ENCODE results near the gene DNAAF3.
A peak's percentile ranks its signal among the peaks of the same experiment; 100 is the strongest.
"Not testable (repeated sequence)": the region's sequence is repeated elsewhere in the genome, so short reads cannot be mapped to it uniquely, and the experiment has no call there.

DNAAF3 gene

DNA sequence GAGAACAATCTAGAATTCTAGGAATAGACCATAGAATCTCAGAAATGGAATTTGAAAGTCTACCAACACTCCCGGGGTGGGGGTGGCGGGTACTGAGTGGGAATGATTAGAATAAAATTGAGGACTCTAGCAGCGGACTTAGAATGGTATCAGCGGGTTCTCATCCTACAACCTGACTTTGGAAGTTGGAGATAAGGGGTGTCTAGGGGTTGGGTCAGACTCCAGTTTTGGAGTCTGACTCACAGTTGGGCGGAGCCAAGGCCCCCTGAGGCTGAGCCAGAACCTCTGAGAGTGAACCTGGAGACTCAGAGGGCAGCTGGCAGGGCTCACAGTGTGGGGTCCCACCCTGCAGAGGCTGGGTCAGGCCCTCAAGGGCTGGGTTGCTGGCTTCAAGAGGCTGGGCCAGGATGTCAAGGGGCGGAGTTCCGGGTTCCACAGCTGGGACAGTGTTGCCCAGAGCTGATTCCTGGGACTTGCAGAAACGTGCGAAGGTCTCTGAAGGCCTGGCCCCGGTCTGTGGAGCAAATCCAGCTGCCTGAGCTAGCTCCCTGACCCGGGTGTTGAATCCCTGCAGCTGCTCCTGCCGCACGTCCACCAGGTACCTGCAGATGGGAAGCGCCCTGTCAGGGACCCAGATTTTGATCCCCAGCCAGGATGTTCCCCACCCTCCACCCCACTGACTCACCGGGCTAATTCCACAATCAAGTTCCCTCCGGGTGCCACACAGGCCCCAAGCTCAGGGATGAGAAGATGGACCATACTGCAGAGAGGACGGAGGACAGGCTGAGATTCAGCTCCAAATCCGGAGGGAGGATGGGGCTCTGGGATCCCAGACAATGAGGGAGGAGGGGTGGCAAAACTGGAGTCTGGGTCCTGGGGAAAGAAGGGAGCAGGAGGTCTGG, 7.3 kb downstream of the DNAAF3 start:
- no peak for DNase-seq (ENCODE audit: low read depth, low spot score)
- no peak overlapping the region for H3K9ac ChIP-seq (ENCODE audit: insufficient read length)
- no peak for TF ChIP-seq EZH2 (IDR thresholded peaks at IDR 0.05)
- no peak for TF ChIP-seq FOXP2 (optimal IDR thresholded peaks at IDR 0.05; ENCODE audit: control extremely low read depth, extremely low read length, insufficient read depth)
- TF ChIP-seq POLR2AphosphoS5 (IDR thresholded peaks at IDR 0.05; ENCODE audit: borderline replicate concordance, low read depth, low read length) = no peak
- H3K9me3 ChIP-seq (ENCODE audit: low read depth, low read length) = no peaks in the 10 kb centered on the region
- no peak overlapping the region for H3K4me3 ChIP-seq
- H3K36me3 ChIP-seq (ENCODE audit: insufficient read depth, low read length) = no peaks in the 10 kb centered on the region
- H3K27ac ChIP-seq = peak overlapping the region; percentile 19; the same call in 1 of the 2 replicates

DNA sequence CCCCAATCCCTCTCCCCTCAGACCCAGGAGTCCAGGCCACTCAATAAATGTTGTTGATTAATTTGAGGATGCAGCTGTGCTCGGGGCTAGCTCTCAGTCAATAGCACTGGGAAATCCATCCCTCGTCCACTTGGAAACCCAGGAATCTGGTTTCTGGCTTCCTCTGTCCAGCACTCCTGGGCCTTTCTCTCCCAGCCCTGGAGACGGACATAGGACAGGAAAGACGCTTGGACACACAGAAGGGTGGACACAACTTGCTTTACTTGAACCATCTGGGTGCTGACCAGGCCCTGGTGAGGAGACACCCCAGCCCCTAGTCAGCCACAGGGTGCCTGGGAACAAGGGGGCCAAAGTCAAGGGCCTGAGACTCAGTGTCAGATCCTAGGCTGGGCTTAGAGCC, 8.0 kb downstream of the DNAAF3 start:
- no peaks in the 10 kb centered on the region for H3K9me3 ChIP-seq (ENCODE audit: low read depth, low read length)
- H3K9ac ChIP-seq (ENCODE audit: insufficient read length) = no peak overlapping the region
- DNase-seq (ENCODE audit: low read depth, low spot score) = no peak
- H3K4me3 ChIP-seq = no peak overlapping the region
- H3K27ac ChIP-seq = peak overlapping the region; percentile 19; the same call in 1 of the 2 replicates
- TF ChIP-seq FOXP2 (optimal IDR thresholded peaks at IDR 0.05; ENCODE audit: control extremely low read depth, extremely low read length, insufficient read depth) (no peak), POLR2AphosphoS5 (IDR thresholded peaks at IDR 0.05; ENCODE audit: borderline replicate concordance, low read depth, low read length) (no peak), EZH2 (IDR thresholded peaks at IDR 0.05) (no peak)
- H3K36me3 ChIP-seq (ENCODE audit: insufficient read depth, low read length) = no peaks in the 10 kb centered on the region; the same call in 1 of the 2 replicates

DNA sequence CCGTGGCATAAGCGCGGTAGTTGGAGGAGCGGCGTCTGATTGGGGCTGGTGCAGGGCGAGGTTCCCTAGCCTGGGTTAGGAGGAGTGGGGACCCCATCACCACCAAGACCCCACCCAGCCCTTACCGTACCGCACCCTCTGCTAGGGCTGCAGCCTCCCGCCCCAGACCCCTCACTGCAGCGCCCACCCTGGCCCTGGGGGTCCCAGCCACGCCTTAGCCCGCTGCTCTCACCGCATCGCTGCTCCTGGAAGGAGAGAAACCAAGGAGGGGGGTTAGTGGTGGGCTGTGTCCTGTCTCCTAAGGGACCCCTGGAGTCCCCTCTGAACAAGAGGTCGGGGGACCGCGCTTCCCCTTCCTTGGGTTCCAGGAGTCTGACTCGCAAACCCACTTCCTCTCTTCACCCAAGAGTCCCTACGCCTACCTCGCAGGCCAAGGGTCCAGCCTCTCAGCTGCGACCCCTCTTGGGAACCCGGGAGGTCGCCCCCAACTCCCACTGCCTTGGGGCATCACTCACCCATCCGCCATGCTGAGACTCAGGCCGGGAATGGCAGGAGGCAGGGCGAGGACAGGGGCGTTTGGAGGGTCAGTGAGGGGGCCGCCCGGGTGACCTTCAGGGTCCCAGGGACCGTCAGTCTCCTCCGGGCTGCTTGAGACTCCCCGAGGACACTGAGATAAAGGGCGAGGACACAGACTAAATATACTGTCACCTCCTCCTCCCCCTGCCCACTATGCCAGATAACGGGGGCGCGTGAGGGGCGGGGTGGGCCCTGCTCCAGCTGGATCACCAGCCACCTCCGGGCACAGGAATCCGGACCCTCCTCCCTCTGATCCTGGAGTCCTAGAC, 9.1 kb downstream of the DNAAF3 start, which contains the start of gene TNNI3:
Gene TNNI3, minus strand, starts transcription at position 669 of the 845 bp plus-strand sequence. Its CDS starts 143 bp downstream, at position 526.
- peak within 1 kb of the TSS; percentile 31 for H3K27ac ChIP-seq
- TF ChIP-seq EZH2 (IDR thresholded peaks at IDR 0.05) = no peak
- TF ChIP-seq POLR2AphosphoS5 (IDR thresholded peaks at IDR 0.05; ENCODE audit: borderline replicate concordance, low read depth, low read length) = no peak
- no peak for TF ChIP-seq FOXP2 (optimal IDR thresholded peaks at IDR 0.05; ENCODE audit: control extremely low read depth, extremely low read length, insufficient read depth)

DNA sequence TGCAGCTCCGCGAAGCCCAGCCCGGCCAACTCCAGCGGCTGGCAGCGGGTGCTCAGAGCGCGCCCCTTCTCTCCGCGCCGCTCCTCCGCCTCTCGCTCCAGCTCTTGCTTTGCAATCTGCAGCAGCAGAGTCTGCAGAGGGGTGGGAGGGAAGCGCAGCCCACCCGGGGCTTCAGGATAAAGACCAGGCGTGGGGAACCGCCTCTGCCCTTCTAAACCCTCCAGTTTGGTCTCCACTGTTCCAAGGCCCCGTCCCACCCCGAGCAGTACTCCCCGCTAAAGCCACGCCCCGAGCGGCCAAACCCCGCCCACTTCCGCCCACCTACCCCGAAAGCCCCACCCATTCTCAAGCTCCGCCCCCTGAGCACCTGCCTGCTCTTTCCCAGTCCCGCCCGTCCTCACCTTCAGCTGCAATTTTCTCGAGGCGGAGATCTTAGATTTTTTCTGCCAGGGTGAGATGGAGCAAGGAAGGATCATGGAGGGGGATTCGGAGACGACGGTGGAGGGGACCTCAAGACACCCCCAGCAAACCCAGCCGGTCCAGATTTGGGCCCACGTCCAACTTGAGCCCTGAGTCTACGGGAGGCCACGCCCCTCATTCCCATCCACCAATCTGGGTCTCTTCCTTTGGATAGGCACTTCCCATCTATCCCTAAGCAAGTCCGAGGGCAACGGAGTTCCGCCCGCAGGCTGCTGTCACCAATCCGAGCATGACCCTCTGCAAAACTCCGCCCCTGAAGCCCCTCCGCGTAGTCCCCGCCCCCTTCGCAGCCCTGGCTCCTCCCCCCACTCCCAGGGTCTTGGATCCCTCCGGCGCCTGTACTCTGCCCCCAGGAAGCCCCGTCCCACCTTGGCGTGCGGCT, 10.0 kb downstream of the DNAAF3 start:
- H3K4me3 ChIP-seq = peak overlapping the region; percentile 86
- peak; percentile 85 for DNase-seq (ENCODE audit: low read depth, low spot score)
- no peak for TF ChIP-seq EZH2 (IDR thresholded peaks at IDR 0.05)
- peak; percentile 58 for TF ChIP-seq POLR2AphosphoS5 (IDR thresholded peaks at IDR 0.05; ENCODE audit: borderline replicate concordance, low read depth, low read length)
- H3K9ac ChIP-seq (ENCODE audit: insufficient read length) = peak overlapping the region; percentile 66
- H3K27ac ChIP-seq = no peak overlapping the region
- H3K36me3 ChIP-seq (ENCODE audit: insufficient read depth, low read length) = peaks cover 9% of the 10 kb centered on the region
- no peaks in the 10 kb centered on the region; the same call in 1 of the 2 replicates for H3K9me3 ChIP-seq (ENCODE audit: low read depth, low read length)

More for the DNA sequence above, 9.1 kb downstream of the DNAAF3 start, which contains the start of gene TNNI3:
- Histone ChIP-seq H3K9me3 (ENCODE audit: low read depth, low read length) (no peaks in the 10 kb centered on the region; the same call in 1 of the 2 replicates), H3K9ac (ENCODE audit: insufficient read length) (no peak within 1 kb of the TSS), H3K36me3 (ENCODE audit: insufficient read depth, low read length) (peaks cover 5% of the 10 kb centered on the region; the same call in 1 of the 2 replicates), H3K4me3 (peak within 1 kb of the TSS; percentile 86)
- no peak for DNase-seq (ENCODE audit: low read depth, low spot score)

DNA sequence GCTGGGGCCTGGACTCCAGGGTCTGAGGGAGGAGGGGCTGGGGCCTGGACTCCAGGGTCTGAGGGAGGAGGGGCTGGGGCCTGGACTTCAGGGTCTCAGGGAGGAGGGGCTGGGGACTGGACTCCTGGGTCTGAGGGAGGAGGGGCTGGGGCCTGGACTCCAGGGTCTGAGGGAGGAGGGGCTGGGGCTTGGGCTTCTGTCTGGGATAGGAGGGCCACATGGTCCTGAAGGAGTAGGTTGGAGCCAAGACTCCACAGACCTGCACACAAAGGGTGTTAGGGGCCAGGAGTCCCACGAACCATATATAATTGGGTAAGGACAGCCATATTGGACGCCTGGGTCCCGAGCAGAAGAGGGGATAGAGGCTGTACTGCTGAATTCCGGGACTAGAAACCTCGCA, 10.6 kb downstream of the DNAAF3 start:
- H3K9ac ChIP-seq (ENCODE audit: insufficient read length) = peak overlapping the region; percentile 66

DNA sequence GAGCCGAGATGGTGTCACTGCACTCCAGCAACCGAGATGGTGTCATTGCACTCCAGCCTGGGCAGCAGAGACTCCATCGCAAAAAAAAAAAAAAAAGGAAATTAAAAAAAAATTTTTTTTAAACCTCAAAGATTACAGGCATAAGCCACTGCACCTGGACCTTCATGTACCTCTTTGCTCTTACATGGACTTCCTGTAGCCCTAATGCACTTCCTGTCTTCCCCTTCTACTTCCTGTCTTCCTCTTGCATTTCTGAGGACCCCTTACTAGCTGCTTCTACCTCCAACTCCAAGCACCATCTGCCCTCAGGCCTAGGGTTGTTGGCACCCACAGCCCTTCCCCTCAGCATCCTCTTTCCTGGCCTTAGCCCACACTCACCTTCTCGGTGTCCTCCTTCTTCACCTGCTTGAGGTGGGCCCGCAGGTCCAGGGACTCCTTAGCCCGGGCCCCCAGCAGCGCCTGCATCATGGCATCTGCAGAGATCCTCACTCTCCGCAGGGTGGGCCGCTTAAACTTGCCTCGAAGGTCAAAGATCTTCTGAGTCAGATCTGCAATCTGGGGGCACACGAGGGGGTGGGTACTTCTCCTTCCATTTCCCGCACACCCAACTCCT, 12.7 kb downstream of the DNAAF3 start:
- Histone ChIP-seq H3K36me3 (ENCODE audit: insufficient read depth, low read length) (peaks cover 11% of the 10 kb centered on the region), H3K9ac (ENCODE audit: insufficient read length) (no peak overlapping the region), H3K9me3 (ENCODE audit: low read depth, low read length) (no peaks in the 10 kb centered on the region; the same call in 1 of the 2 replicates), H3K4me3 (no peak overlapping the region), H3K27ac (no peak overlapping the region)
- no peak for TF ChIP-seq FOXP2 (optimal IDR thresholded peaks at IDR 0.05; ENCODE audit: control extremely low read depth, extremely low read length, insufficient read depth)
- no peak for TF ChIP-seq POLR2AphosphoS5 (IDR thresholded peaks at IDR 0.05; ENCODE audit: borderline replicate concordance, low read depth, low read length)
- no peak for TF ChIP-seq EZH2 (IDR thresholded peaks at IDR 0.05)
- DNase-seq (ENCODE audit: low read depth, low spot score) = no peak

More for the DNA sequence above, 10.6 kb downstream of the DNAAF3 start:
- Histone ChIP-seq H3K36me3 (ENCODE audit: insufficient read depth, low read length) (peaks cover 11% of the 10 kb centered on the region), H3K4me3 (peak overlapping the region; percentile 86)
- DNase-seq (ENCODE audit: low read depth, low spot score); H3K9me3 ChIP-seq (ENCODE audit: low read depth, low read length); H3K27ac ChIP-seq: not testable (repeated sequence)

DNA sequence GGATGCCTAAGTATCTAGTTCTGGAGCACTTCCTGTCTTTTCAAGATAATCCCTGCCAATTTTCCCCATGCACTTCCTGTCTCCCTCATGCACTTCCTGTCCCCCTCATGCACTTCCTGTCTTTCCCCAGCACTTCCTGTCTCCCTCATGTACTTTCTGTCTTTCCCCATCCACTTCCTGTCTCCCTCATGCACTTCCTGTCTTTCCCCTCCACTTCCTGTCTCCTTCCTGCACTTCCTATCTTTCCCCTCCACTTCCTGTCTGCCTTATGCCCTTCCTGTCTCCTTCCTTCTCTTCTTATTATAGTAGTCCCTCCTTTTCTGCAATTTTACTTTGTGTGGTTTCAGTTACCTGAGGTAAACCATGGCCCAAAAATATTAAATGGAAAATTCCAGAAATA, 14.4 kb downstream of the DNAAF3 start:
- Histone ChIP-seq H3K27ac (peak overlapping the region; percentile 98), H3K9me3 (ENCODE audit: low read depth, low read length) (no peaks in the 10 kb centered on the region; the same call in 1 of the 2 replicates), H3K36me3 (ENCODE audit: insufficient read depth, low read length) (peaks cover 11% of the 10 kb centered on the region), H3K9ac (ENCODE audit: insufficient read length) (no peak overlapping the region), H3K4me3 (peak overlapping the region; percentile 49; the same call in 1 of the 2 replicates)
- DNase-seq (ENCODE audit: low read depth, low spot score) = peak; percentile 94
- no peak for TF ChIP-seq POLR2AphosphoS5 (IDR thresholded peaks at IDR 0.05; ENCODE audit: borderline replicate concordance, low read depth, low read length)
- TF ChIP-seq EZH2 (IDR thresholded peaks at IDR 0.05) = no peak

All from SK-N-MC (cell line).